ENCODE data around the gene GRIK4.

The GRIK4 gene

GRCh38 chr11:120863359-120863758, 351.8 kb downstream of the GRIK4 start:
- DNase-seq = no peak

- no peak for DNase-seq
Measured at GRCh38 chr11:120867024-120867423, 355.5 kb downstream of the GRIK4 start.

DNA sequence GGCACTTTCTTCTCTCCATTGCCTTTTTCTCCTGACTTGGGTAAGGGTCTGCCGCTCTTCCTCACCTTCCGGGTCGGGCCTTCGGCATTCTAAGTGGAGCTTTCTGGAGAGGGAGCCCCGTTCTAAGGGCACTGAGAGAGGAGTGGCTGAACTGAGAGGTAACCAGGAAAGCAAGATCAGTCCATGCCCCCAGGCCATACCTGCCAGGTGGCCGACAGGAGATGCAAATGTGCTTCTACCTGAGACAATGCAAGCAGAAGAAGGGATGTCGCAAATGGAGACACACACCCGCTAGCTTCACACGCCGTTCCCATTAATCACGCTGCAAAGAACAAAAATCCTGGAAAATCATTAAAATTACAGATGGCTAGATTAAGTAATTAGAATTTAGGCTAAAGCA, 356.0 kb downstream of the GRIK4 start:
- no peak for DNase-seq

DNA sequence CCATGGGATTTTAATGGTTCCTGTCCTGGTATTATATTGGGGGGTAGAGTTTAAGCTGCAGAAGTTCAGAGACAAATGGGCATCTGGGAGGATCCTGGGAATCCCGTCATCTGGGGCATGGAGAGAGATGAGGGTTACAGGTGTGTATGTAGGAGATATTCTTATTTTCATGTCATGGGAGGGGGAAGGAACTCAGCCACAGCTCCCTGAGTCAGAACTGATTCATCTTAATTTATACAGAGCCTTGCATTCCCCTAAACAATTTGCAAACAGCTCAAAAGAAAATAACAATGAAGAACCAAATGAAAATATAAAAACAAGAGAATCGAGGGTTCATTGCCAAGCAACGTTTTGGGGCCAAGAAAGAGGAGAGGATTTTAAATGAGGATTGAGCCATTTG, 356.4 kb downstream of the GRIK4 start:
- no peak for DNase-seq

DNA sequence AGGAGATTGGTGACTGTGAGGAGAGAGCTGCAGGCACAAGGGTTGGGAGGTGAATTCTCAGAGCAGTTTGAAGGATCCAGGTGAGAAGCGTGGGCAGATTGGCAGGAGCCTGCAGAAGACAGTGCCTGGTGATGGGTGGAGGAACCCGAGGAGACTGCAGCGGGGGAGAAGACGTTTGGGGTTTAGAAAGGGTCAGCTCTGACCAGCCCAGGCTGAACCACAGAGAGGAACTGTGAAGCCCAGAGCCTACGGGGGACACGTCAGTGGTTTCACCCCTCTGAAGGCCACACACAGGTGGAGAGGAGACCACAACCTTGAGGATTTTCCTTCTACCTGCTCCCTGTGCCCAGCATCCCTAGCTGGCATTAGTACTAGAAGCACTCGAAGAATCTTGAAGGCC, 357.5 kb downstream of the GRIK4 start:
- DNase-seq = no peak

- no peak for DNase-seq
Measured at GRCh38 chr11:120869516-120870011, 358.0 kb downstream of the GRIK4 start.

- no peak for DNase-seq
Measured at GRCh38 chr11:120871194-120871593, 359.6 kb downstream of the GRIK4 start.

DNA sequence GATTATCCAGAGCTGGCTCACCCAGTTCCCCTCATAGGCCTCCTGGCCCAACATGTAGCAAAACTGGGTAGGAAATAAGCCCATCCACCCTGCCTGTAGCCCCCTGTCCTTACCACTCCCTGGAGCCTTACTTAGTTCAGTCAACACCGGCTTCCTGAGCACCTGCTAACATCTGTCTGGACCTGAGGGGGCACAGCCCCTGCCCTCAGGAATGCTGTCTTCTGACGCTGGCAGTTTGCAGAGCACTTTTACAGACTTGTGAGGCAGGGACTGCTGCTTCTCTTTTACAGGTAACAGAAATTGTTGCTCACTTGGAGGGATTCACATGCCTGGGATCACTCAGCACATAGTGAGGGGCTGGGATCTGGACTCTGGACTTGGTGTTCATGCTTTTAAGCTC, 360.4 kb downstream of the GRIK4 start:
- DNase-seq = no peak

- DNase-seq = no peak
Measured at GRCh38 chr11:120873966-120874735, 362.6 kb downstream of the GRIK4 start.

DNA sequence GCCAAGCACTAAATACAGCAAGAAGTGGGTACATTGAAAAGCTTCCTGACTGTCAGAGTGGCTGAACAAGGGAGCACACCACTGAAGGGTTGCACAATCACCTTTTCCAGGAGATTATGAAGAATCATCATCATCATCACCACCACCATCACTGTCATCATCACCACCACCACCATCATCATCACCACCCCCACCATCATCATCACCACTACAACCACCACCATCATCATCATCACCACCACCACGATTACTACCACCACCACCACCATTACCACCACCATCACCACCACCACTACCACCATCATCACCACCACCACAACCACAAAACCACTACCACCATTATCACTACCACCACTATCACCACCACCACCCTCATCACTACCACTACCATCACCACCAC, 364.4 kb downstream of the GRIK4 start:
- DNase-seq = no peak

DNA sequence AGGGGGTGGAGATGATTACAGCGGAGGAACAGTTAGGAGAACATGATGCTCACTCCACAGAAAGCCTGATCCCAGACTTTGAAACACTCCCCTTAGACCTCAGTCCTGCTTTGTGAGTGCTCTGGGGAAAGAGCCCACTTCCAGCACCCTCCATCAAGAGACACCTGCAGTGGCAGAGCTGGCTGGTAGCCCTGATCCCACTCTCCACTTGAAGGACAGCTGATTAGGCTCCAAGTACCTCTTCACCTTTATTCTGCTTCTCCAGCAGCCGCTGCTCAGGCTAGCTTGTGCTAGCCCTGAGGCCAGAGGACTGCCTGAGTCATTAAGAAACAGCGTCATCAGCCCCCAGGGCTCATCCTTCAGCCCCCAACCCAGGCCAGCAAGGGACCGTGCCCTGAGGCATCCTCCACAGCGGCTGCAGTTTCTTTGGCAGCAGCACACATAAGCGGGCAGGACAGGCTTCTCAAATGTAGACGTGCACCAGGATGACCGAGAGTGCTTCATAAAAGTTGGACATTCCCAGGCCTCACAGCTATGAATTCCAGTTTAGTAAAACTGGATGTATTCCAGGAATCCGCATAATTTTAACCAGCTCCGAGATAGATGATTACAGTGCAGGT, 366.3 kb downstream of the GRIK4 start:
- no peak for DNase-seq

DNA sequence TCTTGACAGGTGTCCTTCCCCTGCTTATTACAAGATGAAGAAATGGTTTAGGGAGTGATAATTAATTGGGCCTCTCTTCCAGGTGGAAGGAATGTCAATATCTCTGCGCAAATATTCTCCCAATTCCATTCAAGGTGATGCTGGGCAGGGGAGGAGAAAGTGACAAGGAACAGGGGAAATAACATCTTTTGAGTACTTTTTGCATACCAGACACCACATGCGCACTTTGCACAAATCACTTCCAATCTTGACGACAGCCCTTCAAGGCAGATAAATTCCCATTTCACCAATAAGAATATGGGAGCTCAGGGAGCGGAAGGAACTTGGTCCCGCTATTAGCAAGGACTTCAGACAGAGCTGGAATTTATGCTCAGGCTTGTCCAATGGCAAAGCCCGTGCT, 367.2 kb downstream of the GRIK4 start:
- no peak for DNase-seq

DNA sequence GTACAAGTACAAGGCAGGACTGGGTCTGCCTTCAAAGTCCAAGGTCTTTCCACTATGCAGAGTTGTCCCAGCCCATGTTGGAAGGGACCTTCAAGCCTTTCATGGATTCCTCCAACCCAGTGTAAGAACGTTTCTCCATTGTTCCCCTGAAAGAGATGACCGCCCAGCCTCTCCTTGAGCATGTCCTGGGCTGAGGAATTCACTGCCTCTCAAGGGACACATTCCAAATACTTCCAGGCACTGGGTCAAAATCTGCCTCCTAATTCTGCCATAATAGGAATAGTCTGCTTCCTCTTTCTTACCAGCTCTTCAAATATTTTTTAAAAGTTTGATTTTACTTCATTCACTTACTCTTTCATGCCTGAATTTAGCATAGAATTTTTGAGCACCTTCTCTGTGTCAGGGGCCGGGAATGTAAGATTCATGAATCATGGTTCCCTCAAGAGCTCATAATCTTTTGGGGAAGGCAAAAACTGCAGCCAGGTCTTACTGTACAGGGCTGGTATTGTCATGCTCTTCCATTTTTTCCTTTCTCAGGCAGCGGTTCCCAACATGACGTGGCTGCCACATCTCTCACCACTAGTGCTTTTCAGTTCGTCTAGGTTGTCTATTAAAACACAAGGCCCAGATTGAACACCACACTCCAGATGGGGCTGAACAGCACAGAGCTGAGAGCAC, 369.1 kb downstream of the GRIK4 start:
- DNase-seq = no peak

- DNase-seq = no peak
Measured at GRCh38 chr11:120881596-120881995, 370.0 kb downstream of the GRIK4 start.

DNA sequence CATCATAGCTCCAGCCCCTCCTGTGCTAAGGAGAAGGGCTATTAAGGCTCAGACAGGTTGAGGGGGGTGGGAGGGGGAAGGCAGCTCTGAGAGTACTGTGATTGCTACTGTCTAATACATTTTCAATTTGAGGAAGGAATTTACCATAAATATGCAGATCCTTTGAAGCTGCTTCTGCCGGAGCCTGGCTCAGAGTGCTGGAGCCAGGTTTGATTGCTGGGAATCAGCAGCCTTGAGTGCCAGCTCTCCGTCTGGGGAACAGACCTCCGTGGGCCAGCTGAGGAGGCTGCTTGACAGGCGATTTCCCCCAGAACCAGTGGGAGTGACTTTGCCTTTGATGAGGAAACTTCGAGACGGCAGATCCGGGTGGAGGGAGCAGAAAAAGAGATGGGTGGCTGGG, 370.6 kb downstream of the GRIK4 start:
- no peak for DNase-seq

DNA sequence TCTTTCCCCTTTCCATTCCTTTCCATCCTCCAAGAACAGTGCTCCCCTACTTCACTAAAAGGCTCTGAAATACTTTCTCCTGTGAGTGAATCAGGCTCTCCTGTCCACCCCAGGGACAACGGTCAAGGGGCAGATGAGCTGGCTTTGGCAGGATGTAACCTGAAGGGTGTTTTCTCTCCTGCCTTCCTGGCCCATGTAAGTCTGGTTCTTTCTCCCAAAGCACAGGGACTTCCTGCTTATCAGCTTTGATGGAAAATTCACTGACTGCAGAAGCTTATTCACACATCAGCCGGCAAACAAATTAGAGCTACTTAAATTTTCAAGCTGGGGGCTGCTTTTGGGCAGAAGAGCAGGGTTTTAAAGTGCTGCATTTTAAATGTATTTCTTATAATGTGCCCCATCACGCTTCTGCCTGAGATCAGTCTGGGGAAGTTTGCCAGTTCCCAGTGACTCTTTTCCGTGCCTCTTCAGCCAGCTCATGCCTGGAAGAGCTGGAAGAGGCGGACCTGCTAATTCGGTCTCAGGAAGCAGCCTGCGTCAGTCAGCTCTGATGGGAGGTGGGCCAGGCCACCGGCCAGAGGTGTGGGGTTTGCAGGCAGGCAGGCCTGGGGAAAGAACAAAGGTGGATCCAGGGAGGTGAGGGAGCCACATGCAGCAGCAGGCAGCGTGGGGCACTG, 372.0 kb downstream of the GRIK4 start:
- no peak for DNase-seq

- no peak for DNase-seq
Measured at GRCh38 chr11:120884154-120885020, 372.8 kb downstream of the GRIK4 start.

GRCh38 chr11:120890609-120891320, 379.2 kb downstream of the GRIK4 start:
- no peak for DNase-seq

DNA sequence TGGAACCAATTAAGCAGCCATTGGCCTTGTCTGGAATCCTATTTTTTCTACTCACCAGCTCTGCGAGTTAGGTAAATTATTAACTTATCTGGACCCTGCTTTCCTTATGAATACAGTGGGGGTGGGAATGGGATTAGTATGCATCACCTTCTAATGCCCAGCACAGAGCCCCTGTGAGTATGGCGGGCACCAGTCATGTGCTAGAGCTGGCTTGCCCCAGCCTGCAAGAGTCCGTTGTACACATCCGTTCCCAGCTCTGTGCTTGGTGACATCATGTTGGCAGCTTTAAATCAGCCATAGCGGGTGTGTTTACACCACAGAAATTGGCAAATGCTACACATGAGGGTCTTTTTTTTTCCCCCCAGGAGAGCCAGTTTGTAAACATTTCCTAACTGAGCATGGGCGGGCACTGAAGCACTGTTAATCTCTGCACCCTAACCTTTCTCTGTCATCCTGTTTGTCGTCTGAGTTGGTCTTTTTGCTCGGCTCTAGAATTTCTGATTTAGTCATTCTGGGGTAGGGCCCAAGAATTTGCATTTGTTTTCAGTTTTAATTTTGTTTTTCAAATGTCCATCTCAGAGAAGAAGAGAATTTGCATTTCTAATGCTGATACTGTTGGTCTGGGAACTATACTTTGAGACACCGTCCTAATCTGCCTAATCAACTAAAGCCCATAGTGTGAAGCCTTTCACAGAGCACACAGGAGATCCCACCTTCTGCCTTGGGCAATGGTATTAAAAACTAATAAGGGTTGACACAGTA, 382.1 kb downstream of the GRIK4 start:
- no peak for DNase-seq

DNA sequence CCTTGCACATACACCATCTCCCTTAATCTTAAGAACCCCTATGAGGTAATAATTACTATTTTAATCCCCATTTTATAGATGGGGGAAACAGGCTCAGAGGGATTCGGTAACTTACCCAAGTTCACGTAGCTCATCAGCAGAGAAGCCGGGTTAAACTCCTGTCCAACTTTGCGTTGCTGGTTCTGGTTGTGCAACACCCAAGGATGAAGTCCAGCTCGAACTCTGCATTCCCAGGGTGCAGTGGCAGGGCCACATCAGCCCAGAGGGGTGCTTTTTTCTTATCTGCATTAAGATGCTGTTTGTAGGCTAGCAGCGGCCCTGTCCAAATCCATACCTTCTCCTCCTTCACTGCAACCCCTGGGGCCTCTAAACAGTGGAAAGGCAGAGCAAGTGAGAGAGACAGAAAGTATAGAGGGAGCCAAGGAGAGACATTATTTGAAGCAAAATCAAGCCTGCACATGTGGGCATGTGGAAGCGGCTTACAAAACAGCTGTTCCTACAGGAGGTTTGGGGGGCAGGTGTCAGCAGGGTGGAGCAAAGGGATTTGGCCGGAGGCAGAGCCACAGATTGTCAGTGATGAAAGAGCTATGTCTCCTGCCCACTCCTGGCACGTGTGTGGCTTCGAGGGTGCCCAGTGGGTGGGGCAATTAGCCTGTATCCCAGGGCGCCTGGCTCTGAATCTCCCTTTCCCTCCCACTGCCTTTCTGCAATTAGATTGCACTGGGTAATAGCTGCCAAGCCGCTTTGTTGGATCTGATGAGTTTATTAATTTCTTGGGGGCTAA, 382.8 kb downstream of the GRIK4 start:
- no peak for DNase-seq
